Sigmoid colon (tissue), 3 donors: Measurements from ENCODE around the gene USP28.
"Not testable (repeated sequence)": the region's sequence is repeated elsewhere in the genome, so short reads cannot be mapped to it uniquely, and the experiment has no call there.

Source experiments
- CTCF ChIP-seq, 4 experiments: fragments of 450-650 bp in 3 of 4; fragments of 200-600 bp in 1 of 4; IDR thresholded peaks; one replicate each; pipeline ENCODE4 v1.5.1; 2016 to 2019; ENCODE audit warnings: antibody characterized with exemption in 4 of 4, mild to moderate bottlenecking in 3 of 4, moderate library complexity in 2 of 4
- POLR2A ChIP-seq, 2 donors: fragments of 450-650 bp; IDR thresholded peaks; one replicate each; pipeline ENCODE4 v1.6.1; 2016; ENCODE audit warnings: antibody characterized with exemption in 2 of 2, mild to moderate bottlenecking in 2 of 2, moderate library complexity in 2 of 2

GRCh38 chr11:113789016-113789415, 86.4 kb downstream of the USP28 start:
- not testable (repeated sequence) for TF ChIP-seq POLR2A, CTCF (IDR thresholded peaks at IDR 0.05)
